Measurements from ENCODE around the gene ZSCAN29. TPM values are rescaled to one million over a fixed set of nuclear protein-coding genes. Genes with fewer than 3 reads are reported as not detected.

Gene ZSCAN29
- total RNA-seq, 2 experiments from 2014 or later, result 7.1 to 7.4 TPM

DNA sequence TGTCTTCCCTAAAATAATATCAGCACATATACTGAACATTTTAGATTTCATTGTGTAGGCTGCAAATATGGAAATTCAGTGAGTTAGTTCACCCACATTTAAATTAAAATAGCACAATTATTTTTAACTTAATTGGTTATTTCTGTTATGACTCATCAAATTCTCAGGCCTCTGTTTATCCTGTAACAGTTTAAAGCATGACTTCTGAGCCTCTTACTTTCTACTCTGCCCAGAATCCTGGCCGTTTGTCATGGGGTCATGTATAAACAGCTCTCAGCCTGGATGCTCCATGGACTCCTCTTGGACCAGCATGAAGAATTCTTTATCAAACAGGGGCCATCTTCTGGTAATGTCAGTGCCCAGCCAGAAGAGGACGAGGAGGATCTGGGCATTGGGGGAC, 12.2 kb upstream of the ZSCAN29 start:
- Mint-ChIP-seq H3K36me3 (ENCODE audit: low read depth) (peaks cover 92% of the 10 kb centered on the region), H3K27ac (no peak overlapping the region), H3K4me3 (no peak overlapping the region), H3K27me3 (no peaks in the 10 kb centered on the region), H3K9me3 (no peaks in the 10 kb centered on the region), H3K4me1 (ENCODE audit: low read depth) (no peaks in the 10 kb centered on the region)
- no peak overlapping the region for H3K4me3 ChIP-seq (ENCODE audit: low read length)
- intact Hi-C loops (cut with DNase I, micrococcal nuclease), result no loop called here
- H3K27me3 ChIP-seq (ENCODE audit: control insufficient read depth in 1 of 2, insufficient read depth in 2 of 2, low read length in 2 of 2), result no peaks in the 10 kb centered on the region
- CTCF ChIA-PET, result interaction anchor here (1.5 kb wide), 1 partner anchor 15 kb away, joined by 3 read pairs; no protein-coding TSS in a partner anchor
- ATAC-seq (ENCODE audit: poor library complexity), result no peak
- TF ChIP-seq, protein P1, sequence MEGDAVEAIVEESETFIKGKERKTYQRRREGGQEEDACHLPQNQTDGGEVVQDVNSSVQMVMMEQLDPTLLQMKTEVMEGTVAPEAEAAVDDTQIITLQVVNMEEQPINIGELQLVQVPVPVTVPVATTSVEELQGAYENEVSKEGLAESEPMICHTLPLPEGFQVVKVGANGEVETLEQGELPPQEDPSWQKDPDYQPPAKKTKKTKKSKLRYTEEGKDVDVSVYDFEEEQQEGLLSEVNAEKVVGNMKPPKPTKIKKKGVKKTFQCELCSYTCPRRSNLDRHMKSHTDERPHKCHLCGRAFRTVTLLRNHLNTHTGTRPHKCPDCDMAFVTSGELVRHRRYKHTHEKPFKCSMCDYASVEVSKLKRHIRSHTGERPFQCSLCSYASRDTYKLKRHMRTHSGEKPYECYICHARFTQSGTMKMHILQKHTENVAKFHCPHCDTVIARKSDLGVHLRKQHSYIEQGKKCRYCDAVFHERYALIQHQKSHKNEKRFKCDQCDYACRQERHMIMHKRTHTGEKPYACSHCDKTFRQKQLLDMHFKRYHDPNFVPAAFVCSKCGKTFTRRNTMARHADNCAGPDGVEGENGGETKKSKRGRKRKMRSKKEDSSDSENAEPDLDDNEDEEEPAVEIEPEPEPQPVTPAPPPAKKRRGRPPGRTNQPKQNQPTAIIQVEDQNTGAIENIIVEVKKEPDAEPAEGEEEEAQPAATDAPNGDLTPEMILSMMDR (IDR thresholded peaks at IDR 0.05), result no peak
- no peaks in the 10 kb centered on the region for H3K4me1 ChIP-seq (ENCODE audit: insufficient read depth, low read length)
- H3K9me3 ChIP-seq (ENCODE audit: control insufficient read depth in 1 of 2, insufficient read depth in 1 of 2, low read length in 2 of 2), result no peaks in the 10 kb centered on the region
- no peak overlapping the region for H3K27ac ChIP-seq (ENCODE audit: low read depth in 1 of 2, low read length in 2 of 2)
- POLR2A ChIA-PET, result no interaction called here
- peaks cover 76% of the 10 kb centered on the region for H3K36me3 ChIP-seq (ENCODE audit: insufficient read depth, low read length)
- no peak for DNase-seq

DNA sequence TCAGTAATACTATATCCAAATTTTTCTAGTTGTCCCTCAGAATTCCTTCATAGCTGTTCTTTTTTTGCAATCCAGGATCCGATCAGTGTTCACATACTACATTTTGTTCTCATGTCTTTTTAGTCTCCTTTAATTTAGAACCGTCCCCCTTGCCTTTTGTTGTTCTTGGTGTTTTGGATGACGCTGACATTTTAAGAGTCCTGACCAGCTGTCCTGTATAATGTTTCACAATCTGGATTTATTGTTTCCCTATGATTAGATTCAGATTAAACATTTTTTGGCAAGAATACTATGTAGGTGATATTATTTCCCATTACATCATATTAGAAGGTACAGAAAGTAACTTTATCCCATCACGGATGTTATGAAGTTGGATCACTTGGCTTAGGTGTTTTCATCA, 11.5 kb upstream of the ZSCAN29 start:
- Histone ChIP-seq H3K36me3 (ENCODE audit: insufficient read depth, low read length) (peaks cover 77% of the 10 kb centered on the region), H3K27me3 (ENCODE audit: control insufficient read depth in 1 of 2, insufficient read depth in 2 of 2, low read length in 2 of 2) (no peaks in the 10 kb centered on the region), H3K4me3 (ENCODE audit: low read length) (no peak overlapping the region), H3K4me1 (ENCODE audit: insufficient read depth, low read length) (no peaks in the 10 kb centered on the region), H3K27ac (ENCODE audit: low read depth in 1 of 2, low read length in 2 of 2) (no peak overlapping the region), H3K9me3 (ENCODE audit: control insufficient read depth in 1 of 2, insufficient read depth in 1 of 2, low read length in 2 of 2) (no peaks in the 10 kb centered on the region)
- TF ChIP-seq, protein P1 (IDR thresholded peaks at IDR 0.05), result no peak
- ATAC-seq (ENCODE audit: poor library complexity), result no peak
- no peak overlapping the region for H3K4me3 Mint-ChIP-seq
- H3K4me1 Mint-ChIP-seq (ENCODE audit: low read depth), result no peaks in the 10 kb centered on the region
- no peaks in the 10 kb centered on the region for H3K27me3 Mint-ChIP-seq
- no peak overlapping the region for H3K27ac Mint-ChIP-seq
- intact Hi-C loops (cut with DNase I, micrococcal nuclease), result no loop called here
- ChIA-PET POLR2A (no interaction called here), CTCF (interaction anchor here (1.5 kb wide), 1 partner anchor 15 kb away, joined by 3 read pairs; no protein-coding TSS in a partner anchor)
- no peak for DNase-seq
- peaks cover 92% of the 10 kb centered on the region for H3K36me3 Mint-ChIP-seq (ENCODE audit: low read depth)
- H3K9me3 Mint-ChIP-seq, result no peaks in the 10 kb centered on the region

DNA sequence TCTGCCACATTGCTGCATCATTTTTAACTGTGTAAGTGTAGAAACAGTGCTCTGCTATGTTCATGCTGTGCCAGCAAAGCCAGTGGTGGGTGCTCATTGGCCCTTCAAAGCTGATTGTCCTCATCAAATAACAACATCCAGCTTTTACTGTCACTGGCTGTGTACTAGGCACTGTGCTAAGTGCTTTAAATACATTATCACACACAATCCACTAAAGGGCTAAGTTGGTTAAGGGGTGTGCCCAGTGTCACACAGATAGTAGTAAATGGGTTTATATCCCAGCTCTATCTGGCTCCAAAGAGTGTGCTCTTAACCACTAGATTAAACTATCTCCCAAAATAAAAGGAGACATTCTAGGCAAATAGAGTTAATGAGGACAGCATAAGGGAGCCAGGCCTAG, 7.8 kb upstream of the ZSCAN29 start:
- intact Hi-C loops (cut with DNase I, micrococcal nuclease), result no loop called here
- Histone ChIP-seq H3K4me3 (ENCODE audit: low read length) (no peak overlapping the region), H3K27ac (ENCODE audit: low read depth in 1 of 2, low read length in 2 of 2) (no peak overlapping the region), H3K9me3 (ENCODE audit: control insufficient read depth in 1 of 2, insufficient read depth in 1 of 2, low read length in 2 of 2) (no peaks in the 10 kb centered on the region), H3K36me3 (ENCODE audit: insufficient read depth, low read length) (peaks cover 55% of the 10 kb centered on the region), H3K27me3 (ENCODE audit: control insufficient read depth in 1 of 2, insufficient read depth in 2 of 2, low read length in 2 of 2) (no peaks in the 10 kb centered on the region), H3K4me1 (ENCODE audit: insufficient read depth, low read length) (no peaks in the 10 kb centered on the region)
- TF ChIP-seq, protein P1 (IDR thresholded peaks at IDR 0.05), result no peak
- peaks cover 67% of the 10 kb centered on the region for H3K36me3 Mint-ChIP-seq (ENCODE audit: low read depth)
- H3K9me3 Mint-ChIP-seq, result no peaks in the 10 kb centered on the region
- ChIA-PET CTCF (no interaction called here), POLR2A (no interaction called here)
- DNase-seq (no peak), ATAC-seq (ENCODE audit: poor library complexity) (no peak)
- no peak overlapping the region for H3K27ac Mint-ChIP-seq
- no peak overlapping the region for H3K4me3 Mint-ChIP-seq
- peaks cover 10% of the 10 kb centered on the region for H3K4me1 Mint-ChIP-seq (ENCODE audit: low read depth)
- no peaks in the 10 kb centered on the region for H3K27me3 Mint-ChIP-seq

All from CD4-positive, alpha-beta T cell (primary cell).